Stimulated activated CD4-positive, alpha-beta T cell treated with anti-CD3 and anti-CD28 coated beads, Interleukin-2, amount 100 ng/mL, for 24 hours (primary cell): ENCODE data around the gene TRIM9.
A peak's percentile ranks its signal among the peaks of the same experiment; 100 is the strongest.

Source experiments
- DNase-seq, 2 donors: peaks; one replicate each; pipeline ENCODE4 v3.0.0-alpha.2; 2020

Gene TRIM9

DNA sequence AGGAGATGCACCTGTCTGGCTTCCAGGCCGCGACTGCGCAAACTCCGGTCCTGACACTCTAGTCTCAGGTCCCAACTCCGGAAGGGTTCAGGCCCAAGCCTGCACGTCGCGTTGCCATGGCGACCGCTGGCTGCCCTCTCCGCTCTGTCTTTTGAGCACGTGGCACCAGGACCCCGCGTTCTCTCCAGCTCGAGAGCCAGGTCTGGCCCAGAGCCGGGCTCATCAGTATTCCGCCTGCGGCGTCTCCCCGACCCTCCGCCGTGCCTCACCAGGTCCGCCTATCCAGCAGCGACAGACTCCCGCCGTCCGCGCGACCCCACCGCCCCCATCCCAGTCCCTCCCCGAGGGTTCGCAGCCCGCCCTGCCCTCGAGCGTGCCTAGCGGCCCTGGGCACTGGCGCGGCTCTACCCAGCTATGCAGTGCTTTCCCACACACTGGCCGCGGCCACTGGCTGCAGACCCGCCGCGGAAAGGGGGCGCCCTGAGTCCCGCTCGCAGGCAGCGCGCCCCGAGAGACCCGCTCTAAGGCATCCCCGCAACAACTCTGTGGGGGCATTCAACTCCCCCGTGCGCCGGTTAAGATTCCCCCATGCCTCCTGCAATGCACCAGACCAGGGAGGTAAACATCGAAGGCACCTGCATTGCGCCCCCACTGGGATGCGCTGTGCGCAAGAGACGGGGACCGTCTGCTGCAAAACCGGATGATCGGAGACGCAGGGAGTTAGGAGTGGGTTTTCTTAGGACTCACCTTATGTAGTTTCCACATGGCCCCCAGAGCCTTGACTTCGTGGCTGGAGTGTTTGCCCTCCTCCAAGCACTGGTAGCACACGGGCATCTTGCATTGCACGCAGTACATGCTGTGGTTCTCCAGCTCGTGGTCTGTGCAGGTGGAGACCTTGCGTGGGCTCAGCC lies 1.3 kb downstream of the TRIM9 start:
- DNase-seq, result peak; percentile 49 to 63

GRCh38 chr14:51092965-51093364 lies 1.9 kb downstream of the TRIM9 start:
- no peak for DNase-seq

DNA sequence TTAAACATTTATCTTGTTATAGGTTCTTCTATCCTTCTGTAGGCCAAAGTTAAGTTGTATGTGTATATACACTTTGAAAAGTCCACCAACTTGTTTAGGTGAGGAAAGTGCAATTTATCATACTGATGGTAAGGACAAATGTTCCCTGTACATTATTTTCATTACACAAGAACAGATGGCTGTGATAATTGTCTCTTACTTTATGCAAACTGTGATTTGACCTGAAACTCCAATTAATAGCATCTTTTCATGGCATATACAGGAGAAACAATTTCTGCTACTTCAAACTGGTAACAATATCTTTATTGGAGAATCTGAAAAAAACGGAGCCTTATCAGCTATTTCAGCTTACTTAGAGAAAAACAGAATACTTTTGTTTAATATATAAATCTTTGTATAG lies 5.6 kb downstream of the TRIM9 start:
- no peak for DNase-seq

DNA sequence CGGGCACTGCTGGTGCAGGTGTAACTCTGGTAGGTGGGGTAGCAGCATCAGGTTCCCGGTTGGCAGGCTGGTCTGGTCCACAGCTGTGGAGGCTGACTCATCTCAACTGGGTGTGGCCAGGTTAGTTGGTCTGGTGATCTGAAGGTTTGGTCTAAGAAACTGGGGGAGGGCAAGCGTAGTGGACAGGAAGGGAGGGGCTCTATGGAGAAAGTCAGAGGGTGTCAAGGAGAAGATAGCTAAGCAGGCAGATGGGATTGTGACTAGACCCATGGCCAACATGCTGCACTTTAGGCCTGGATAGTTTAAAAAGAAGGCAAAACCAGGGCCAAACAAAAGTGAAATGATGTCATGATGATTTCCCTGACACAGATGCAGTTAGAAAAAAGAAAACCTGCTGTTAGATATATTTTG lies 7.9 kb downstream of the TRIM9 start:
- no peak for DNase-seq

DNA sequence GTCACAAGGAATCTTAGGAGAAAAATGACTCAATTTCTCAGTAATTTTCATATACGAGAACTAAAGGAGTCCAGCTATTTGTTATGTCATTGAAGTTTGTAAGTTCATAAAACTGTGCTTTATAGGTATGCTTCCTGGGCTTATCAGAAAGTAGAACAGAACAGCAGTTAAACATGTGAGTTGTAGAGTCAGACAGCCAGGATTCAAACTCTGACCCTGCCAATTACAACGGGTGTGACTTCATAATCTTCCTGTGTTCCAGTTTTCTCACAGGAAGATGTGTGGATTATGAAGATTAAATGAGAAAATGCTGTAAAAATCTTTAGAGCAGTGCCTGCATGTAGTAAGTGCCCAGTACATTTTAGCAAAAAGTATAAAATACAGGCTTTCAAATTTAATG lies 8.9 kb downstream of the TRIM9 start:
- DNase-seq, result no peak

DNA sequence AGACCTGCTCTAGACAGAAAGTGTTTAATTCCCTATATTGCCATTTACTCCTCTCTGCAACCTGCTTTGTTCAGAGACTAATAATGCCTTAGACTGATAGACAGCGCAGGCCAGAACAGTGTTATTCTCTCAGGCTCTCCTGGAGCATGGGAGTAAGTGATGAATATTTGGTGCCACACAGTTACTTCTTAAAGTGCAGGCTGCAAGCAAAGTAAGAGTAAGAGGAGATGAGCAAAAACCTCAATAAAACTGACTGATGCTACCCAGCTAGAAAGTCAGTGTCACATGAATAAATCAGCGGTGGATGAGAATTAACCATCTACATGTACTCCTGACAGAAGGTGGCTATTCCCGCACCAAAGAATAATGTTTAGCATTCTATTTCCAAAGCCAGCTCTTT lies 9.9 kb downstream of the TRIM9 start:
- DNase-seq, result no peak

- no peak for DNase-seq
Measured at GRCh38 chr14:51084507-51084906, 10.4 kb downstream of the TRIM9 start.

- no peak for DNase-seq
Measured at GRCh38 chr14:51082349-51082748, 12.6 kb downstream of the TRIM9 start.

DNA sequence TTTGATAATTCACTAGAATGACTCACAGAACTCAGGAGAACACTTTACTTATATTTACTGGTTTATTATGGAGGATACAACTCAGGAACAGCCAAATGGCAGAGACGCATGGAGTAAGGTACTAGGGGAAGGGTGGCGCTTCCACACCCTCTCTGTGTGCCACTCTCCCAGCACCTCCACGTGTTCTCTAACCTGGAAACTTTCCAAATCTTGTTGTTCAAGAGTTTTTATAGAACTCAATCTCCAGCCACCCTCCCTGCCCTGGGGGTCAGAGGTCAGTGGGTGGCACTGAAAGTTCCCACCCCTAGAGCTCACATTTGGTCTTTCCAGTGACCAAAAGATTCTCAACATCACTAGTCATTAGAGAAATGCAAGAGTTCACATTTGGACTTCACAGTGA lies 13.2 kb downstream of the TRIM9 start:
- DNase-seq, result no peak

DNA sequence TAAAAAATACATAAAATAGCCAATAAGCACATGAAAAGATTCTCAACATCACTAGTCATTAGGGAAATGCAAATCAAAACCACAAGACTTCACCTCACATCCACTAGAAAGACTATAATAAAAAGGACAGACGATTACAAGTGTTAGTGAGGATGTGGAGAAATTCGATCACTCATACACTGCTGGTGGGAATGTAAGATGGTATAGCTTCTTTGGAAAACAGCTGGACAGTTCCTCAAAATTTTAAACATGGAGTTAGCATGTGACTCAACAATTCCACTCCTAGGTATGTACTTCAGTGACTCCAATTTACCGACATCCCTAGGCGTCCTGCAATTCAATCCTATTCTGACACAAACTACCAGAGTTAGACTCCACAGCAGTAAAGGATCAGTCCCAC lies 13.7 kb downstream of the TRIM9 start:
- no peak for DNase-seq

- no peak for DNase-seq
Measured at GRCh38 chr14:51080645-51081044, 14.3 kb downstream of the TRIM9 start.

GRCh38 chr14:51079489-51079888 lies 15.4 kb downstream of the TRIM9 start:
- no peak for DNase-seq

DNA sequence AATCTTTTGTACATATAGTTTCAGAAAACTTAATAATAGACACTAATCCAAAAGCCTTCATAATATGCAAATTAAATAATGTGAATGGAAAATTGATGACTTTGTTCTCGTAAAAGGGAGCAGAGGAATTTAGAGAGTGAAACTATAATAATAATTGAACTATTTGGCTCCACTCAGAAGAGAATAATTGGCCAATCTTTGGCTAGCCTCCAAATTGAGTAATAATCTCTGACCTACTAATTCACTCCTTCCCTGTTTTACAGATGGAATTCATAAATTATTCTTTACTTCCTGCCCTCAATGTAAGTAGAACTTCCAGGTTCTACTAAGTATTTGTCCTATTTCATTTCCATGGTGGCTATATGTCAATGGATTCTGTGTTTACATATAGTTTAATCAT lies 15.8 kb downstream of the TRIM9 start:
- DNase-seq, result no peak

GRCh38 chr14:51074701-51075385 lies 20.1 kb downstream of the TRIM9 start:
- no peak for DNase-seq

DNA sequence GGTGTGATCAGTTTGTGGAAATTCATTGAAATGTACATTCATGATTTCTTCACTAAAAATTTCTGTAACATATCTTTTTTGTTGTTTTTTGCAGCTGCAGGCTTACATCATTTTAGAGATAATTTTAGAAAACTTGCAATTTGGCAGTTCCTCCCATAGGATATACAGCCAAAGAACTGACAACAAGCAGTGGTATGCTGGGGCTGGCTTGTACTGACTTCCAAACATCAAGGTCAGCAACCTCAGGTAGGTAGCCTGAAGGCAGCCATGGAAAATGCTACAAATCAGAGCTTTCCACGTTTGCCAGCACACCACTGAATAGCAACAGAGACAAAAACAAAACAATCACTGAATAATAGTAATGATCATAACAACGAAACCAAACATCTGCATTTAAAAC lies 21.2 kb downstream of the TRIM9 start:
- no peak for DNase-seq

GRCh38 chr14:51072976-51073375 lies 21.9 kb downstream of the TRIM9 start:
- no peak for DNase-seq

GRCh38 chr14:51071857-51072256 lies 23.0 kb downstream of the TRIM9 start:
- no peak for DNase-seq

DNA sequence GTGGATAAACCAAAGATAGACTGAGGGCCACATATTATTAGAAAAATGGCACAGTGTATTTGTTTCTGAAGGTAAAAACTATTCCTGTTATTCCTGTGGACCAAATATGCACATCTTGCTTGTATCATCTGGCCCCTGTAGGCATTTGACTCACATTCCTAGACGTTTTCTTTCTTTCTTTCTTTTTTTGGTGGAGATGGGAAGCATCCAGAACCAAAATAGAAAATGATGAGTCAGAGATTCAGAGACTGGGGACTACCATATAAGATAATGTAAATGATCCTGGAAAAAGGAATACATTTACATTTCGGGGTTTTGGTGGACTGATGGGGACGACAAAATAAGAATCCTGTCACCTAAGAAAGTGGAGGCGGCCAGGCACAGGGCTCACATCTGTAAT lies 24.2 kb downstream of the TRIM9 start:
- DNase-seq, result no peak

- no peak for DNase-seq
Measured at GRCh38 chr14:51069055-51069454, 25.9 kb downstream of the TRIM9 start.

GRCh38 chr14:51068268-51068667 lies 26.6 kb downstream of the TRIM9 start:
- no peak for DNase-seq

GRCh38 chr14:51067295-51067694 lies 27.6 kb downstream of the TRIM9 start:
- no peak for DNase-seq

- DNase-seq, result no peak
Measured at GRCh38 chr14:51066576-51066975, 28.3 kb downstream of the TRIM9 start.

DNA sequence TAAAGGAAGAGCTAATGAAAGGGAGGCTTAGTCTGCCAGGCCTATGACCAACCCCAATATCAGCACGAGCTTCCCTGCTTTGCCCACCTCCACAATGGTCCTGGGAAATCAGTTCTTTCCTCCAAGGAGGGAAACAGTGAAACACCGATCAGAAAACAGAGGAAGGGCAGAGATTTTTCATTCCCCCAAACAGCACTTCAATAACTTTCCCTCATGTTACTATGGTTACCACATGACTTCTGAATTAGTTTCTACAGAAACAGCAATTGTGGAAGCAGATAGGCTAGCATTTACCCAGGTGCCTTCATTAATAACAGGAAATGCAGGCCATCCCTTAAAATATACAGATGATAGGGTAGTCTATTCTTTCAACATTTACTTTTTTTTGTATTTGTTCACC lies 35.9 kb downstream of the TRIM9 start:
- DNase-seq, result no peak

GRCh38 chr14:51058382-51058781 lies 36.5 kb downstream of the TRIM9 start:
- DNase-seq, result no peak
